NCI-H82 treated with DMSO at 0.1 percent for 48 hours (cell line): ENCODE data around the gene ANKRD13B.

Source experiments
- DNase-seq: peaks from one replicate; lab custom pipeline; 2025; ENCODE audit not compliant: unreplicated experiment; lab: John Stamatoyannopoulos, UW

ANKRD13B gene

DNA sequence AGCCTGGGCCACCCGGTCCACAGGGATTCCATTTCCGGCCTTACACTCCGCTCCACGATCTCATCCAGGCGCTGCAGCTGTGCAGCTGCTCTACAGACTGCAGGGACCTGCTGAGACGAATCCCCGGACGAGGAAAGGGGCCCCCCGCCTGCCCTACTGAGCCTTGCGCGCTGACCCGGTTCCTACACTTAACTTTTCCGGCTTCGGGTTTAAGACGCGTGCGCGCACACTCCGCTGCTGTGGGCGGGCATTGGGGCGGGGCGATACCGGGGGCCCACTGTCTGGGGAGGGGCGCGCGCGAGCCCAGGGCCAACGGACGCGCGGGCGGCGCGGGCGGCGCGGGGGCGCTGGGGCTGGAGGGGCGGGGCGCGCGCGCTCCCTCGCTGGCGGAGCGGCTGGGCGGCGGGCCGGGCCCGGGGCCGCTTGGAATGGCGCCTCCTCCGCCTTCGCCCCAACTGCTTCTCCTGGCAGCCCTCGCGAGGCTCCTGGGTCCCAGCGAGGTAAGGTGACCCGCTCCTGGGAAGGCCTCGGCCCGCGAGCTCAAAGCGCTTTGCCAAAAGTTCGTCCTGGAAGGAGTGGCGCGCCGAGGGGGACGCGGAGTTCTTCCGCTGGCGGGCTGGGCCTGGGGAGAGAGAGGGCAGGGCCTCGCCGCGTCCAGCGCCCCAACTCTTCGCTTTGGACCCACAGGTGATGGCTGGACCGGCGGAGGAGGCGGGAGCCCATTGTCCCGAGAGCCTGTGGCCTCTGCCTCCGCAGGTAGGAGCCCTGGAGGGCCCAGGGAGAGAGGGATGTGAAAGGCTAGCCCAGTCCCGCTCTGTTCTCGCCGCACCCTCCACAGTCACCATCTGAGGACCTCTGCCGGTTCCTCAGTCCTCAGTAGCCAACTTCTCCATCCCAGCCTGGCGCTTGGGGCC lies 24.3 kb upstream of the ANKRD13B start, which contains the start of gene TP53I13:
Gene TP53I13, plus strand, starts transcription at position 371 of the 914 bp plus-strand sequence. Its CDS starts 58 bp downstream, at position 429.
- DNase-seq = peak; percentile 80

DNA sequence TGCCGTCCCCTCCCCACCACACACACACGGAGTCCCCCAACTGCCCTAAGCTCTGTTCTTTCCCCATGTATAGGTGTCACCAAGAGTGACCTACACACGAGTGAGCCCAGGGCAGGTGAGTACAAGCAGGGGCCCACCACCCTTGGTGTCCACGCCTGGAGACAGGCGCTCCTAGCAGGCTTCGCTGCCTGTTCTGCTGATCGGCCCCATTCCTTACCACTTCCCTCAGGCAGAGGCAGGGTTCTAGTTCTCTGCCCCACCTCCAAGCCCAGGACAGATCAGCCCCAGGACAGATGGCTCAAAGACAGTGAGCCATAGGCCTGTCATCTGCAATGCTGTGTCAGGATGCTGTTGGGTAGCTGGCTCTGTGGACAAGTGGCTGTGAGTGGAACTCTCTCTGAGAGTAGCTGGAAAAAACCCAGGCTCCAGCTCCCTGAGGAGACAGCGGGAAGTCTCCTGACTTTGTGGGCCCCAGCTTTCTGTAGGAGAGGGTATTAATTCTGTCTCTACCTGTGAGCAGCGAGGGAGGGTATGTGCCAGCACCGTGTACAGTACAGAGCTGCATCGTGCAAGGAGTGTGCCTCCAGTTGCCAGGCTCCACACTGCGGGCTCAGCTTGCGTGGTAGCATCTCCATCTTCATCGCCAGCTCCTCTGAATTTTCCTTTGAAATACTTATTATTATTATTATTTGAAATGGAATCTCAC lies 23.5 kb upstream of the ANKRD13B start:
- DNase-seq = peak; percentile 19

DNA sequence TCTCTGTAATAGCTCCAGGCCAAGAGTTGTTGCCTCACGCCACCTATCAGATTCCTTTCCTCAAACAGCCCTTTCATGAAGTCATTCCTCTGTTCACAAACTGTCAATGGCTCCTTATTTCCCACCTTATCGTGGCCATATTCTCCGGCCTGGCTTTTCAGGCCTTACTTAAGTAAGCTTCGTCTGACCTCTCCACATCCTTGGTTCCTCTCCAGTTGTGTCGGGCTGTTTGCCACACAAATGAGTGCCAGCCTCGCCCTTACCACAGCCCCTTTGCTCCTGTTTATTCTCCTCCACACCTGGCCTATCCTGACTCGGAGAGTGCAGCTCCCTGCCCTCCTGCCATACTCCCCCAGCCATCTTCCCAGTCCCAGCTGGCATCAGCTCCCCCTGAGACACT lies 22.4 kb upstream of the ANKRD13B start:
- DNase-seq = no peak

DNA sequence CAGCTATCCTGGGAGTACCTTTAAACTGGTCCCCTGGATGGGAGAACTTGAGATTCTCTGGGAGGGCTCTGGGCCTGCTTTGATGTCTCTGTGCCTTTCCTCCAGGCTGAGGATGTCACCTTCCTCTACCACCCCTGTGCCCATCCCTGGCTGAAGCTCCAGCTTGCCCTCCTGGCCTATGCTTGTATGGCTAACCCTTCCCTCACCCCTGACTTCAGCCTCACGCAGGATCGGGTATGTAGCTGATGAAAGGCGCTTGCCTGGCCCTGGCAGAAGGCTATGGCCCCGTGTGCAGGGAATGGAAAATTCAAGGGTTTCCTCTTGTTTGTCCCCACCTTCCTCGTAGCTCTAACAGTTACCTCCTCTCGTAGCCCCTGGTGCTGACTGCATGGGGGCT lies 21.4 kb upstream of the ANKRD13B start:
- DNase-seq = no peak

DNA sequence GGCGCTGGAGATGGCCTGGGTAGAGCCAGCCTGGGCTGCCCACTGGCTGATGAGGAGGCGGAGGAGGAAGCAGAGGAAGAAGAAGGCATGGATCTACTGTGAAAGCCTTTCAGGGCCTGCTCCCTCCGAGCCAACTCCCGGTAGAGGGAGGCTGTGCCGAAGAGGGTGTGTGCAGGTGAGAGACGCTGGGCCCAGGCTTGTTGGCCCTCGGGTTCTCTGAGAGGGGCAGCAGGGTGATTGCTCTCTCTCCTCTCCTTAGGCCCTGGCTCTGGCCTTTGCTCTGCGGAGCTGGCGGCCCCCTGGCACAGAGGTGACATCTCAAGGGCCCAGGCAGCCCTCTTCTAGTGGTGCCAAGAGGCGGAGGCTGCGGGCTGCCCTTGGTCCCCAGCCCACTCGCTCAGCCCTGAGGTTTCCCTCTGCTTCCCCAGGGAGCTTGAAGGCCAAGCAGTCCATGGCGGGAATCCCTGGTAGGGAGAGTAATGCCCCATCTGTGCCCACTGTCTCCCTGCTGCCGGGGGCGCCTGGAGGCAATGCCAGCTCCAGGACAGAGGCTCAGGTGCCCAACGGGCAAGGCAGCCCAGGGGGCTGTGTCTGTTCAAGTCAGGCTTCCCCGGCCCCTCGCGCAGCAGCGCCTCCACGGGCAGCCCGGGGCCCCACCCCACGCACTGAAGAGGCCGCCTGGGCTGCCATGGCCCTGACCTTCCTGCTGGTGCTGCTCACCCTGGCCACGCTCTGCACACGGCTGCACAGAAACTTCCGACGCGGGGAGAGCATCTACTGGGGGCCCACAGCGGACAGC lies 20.9 kb upstream of the ANKRD13B start:
- no peak for DNase-seq

DNA sequence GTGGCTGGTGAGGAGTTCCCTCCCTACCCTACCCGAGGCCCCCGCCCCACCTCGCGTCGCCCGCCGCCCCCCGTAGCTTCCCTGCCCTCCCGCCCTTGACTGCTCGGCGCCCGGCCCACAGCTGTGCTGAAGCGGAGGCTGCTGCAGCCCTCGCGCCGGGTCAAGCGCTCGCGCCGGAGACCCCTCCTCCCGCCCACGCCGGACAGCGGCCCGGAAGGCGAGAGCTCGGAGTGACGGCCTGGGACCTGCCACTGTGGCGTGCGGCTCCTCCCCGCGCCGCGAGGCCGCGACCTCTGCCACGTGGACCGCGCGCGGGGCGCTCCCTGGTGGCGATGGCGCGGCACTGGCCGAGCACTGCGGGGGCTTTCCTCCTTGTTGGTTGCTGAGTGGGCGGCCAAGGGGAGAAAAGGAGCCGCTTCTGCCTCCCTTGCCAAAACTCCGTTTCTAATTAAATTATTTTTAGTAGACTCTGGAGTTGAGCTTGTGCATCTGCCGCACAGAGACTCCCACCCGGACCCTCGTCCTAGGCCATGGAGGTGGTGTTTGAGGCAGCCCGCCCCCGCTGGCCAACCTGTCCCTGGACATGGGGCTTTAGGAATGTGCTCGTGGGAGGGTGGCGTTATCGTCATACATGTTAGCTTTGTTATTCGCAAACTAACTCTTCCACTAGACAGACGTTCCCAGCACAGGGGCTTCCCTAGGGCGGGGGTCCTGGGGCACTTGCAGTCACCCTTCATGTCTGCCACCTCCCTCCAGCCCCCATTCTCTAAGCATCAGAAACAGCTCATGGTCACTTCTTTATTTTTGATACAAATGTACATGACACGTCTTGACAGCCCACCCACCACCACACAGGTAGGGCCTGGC lies 20.0 kb upstream of the ANKRD13B start:
- DNase-seq = no peak

DNA sequence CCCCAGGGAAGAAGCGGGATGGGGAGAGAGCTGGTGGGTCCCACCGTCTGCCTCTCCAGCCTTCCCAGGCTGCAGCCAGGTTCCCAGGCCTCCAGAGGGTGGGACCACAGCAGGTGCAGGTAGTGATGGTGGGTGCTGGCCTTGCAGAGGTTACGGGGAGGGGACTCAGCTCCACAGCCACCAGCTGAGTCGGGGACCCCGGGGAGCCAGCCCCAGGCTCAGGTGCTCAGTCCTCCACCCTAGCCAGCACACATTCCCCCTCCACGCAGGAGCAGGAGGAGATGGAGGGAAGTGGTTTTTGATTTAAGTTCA lies 19.4 kb upstream of the ANKRD13B start:
- no peak for DNase-seq

DNA sequence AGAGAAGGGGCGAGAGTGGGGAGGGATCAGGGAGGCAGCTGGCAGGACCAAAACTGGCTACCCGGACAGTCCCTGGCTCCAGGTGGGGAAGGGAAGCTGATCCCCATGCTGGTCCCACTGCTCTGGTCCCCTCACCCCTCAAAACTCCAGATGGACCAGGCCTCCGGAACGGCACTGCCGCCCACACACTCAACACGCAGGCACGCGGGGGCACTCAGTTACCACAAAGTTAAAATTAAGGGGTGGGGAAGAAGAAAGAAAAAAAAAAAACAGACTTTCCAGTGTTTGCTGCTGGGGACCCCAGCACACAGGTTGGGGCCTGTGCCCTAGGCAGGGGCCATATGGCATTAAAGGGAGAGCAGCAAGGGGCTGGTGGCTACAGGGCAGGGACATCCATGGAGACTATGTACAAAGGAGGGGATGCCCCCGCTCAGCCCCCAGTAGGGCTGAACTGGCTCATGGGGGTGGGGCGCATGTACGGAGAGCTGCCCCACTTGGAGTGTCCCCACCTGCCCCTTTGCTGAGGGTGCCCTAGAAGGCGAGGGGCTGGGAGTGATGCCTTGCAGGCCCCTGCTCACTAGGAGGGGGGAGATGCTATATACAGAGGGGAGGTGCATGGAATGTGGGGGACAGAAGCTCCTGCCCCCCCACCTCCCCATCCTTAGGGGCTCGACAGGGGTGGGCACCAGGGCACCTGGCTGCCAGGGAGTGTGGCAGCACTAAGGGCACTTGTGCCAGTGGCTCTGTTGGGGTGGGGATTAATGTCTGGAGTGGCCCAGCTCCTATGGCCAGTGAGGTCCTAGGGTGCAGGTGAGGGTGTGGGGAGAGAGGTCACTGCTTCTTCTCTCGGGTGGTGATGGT lies 18.8 kb upstream of the ANKRD13B start:
- no peak for DNase-seq

DNA sequence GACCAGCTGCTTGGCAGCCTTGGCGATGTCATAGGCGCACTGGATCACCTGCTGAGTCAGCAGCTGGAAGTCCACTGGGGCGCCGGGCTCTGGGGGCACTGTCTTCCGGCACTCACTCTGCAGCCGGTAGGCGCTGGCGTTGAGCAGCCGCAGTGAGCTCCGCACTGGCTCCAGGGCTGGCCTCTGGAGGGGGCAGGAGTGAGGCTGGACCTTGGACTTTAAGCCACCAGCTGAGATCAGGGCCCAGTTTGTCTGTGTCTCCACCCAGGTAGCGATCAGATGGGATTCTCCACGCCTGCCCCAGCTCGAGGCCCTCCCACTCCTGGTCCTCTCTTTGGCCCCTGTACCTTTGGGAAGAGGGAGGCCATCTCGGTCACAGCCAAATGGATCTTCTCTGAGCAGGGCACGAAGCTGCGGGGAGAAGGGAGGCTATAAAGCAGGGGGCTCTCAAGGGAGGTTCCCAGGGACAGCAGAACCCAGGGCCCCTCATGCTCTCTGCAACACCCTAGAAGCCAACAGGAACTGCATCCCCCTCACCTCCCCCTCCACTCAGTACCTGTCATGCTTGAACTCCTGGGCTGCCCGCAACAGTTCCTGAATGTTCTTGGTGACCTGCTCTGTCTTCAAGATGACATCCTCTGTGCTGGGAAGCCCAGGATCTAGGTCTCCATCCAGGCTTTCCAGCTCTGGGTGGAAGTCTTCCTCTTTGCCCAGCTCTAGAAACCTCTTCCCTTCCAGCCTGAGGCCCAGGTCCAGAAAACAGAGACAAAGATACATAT lies 18.0 kb upstream of the ANKRD13B start:
- DNase-seq = no peak

DNA sequence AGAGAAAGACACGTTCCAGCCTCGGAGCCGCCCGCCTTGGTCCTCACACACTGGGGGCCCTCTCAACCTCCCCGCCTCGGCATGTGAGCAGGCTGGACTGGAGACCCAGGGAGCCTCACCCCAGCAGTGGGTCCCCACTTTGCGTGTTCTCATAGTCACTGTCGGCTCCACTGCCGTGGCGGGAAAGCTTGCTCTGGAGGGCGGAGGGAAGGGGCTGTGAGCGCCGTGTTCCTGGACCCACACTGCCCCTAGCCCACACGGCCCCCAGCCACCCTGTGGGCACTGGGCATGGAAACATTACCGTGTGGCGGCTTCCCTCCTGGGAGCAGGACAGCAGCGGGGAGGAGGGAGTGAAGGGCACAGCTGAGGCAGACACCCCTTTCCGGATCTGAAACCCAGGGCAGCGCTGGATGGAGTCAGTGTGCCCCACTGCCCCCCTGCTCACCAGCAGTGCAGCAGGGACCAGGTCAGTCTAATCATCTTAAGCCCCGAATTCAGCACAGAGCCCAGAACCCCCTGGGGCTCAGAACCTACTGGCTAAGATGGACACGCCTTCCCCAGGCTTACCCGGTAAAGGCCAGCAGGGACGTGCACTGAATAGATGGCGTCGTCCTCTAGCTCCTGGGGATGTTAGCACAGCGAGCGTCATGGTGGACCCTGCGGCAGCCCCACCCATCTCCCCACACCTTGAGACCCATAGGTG lies 17.3 kb upstream of the ANKRD13B start:
- DNase-seq = no peak

DNA sequence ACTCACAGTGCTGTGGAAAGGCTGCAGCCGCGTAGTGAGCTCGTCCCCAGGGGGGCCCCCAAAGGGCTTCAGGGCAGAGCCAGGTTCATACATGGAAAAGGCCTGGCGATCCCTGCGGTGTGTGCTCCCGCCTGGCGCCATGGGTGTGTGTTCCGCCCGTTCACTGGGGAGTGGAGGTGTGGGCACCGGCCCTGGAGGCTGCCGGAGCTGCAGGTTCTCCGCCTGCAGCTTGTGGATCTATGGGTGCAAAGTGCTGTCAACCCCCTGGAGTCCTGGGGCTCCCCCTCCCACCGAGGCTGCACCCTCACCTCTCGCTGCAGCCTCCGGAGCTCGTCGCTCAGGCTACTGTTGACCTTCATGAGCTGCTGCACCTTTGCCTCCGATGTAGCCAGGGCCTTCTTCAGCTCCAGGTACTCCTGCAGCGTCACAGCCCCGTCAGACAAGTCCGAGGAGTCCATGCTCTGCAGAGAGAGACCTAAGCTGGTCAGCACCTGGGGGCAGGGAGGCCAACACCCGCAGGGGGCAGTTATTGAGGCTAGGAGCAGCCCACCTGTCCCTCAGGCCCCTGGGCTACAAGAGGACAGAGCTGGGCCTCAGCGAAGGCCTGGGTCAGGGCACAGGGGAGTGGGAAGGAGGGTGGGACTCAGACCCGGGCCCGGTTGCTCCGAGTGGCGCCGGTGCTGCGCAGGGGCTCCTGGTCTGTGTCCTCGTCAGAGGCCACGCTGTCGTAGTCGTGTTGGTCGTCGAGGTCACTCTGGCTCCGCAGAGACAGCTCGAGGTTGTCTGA lies 16.5 kb upstream of the ANKRD13B start:
- no peak for DNase-seq

DNA sequence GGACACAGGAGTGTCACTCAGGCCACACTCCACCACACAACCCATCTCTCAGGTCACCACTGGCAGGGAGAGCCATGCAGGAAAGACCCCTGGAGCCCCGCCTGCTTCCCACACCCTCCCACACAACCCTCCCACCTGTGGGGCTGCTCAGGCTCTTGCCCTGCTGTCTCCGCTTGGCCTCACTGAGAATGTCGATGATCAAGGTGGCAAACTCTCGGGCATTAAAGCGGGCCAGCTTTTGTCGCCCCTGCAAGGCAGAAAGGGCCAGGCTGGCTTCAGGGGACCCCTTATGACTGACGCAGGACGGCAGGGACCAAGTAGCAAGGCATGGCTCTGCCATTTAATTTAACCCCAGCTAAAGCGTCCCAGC lies 15.9 kb upstream of the ANKRD13B start:
- DNase-seq = no peak

DNA sequence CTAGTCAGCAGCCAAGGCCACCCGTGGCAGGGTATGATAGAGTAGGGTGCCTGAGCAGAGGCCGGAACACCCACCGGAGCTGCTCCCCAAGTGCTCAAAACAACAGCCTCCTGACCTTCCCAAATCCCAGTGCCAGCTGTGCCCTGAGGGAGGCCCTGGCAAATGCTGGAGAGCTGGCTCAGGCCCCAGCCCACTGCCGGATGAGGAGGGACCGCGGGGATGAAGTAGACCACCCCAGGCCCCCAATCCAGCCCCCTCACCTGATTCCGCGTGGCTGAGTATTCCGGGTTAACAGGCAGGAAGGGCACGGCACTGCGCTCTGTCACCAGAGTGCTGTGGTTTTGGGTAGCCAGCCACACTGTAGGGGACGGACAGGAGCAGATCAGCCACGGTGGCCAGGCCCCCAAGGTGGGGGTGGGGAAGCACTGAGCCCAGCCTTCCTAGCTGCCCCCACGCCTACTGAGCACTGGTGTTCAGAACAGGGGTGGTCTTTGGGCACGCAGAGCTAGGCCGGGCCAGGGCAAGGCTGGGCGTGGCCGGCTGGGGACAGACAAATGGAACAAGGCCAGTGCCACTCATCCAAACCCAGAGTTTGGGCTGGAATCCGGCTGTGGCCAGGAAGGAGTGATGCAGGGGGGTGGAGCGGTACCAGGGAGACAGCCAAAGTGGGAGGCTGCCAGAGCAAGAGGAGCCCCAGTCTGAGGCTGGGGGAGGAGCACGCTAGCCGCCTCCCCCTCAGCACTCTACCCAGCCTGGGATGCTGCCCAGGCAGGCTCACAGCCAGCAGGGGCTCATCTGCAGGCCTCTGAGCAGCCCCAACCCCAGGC lies 15.3 kb upstream of the ANKRD13B start:
- no peak for DNase-seq

DNA sequence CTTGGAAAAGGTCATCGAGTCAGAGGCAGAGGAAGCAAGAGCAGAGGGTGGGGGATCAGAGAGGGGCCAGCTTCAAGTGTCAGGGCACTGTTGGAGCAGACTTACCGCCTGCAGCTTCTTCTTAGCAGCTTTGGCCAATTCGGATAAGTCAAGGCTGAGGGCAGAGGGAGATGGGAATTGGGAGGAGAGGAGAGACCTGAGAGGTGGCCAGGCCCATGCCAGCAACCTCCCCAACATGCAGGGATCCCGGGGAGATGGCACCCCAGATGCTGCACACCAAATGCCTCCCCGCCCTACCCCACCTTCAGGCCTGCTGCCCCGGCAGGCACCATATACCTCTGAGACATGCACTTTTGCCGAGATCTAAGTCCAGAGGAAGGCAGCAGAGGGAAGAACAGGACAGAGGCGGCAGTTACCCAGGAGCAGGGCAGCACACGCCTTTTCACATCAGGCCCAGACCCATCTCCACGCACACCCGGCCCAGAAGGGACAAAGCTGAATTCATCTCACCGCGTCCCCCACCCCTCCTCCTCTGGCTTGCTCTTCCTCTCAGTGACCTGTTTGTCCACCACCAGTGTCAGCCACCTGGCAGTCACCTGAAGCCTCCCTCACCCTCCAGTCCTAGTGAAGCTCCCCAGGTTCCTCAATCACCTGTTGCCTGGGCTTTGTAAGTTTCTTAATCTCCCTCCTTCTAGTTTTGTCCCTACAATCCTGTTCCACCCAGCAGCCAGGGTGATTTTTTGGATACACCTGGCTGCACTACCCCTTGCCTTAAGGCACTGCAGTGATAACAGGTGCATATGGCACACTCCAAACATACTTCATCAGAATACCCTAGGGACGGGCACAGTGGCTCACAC lies 14.1 kb upstream of the ANKRD13B start:
- DNase-seq = no peak

DNA sequence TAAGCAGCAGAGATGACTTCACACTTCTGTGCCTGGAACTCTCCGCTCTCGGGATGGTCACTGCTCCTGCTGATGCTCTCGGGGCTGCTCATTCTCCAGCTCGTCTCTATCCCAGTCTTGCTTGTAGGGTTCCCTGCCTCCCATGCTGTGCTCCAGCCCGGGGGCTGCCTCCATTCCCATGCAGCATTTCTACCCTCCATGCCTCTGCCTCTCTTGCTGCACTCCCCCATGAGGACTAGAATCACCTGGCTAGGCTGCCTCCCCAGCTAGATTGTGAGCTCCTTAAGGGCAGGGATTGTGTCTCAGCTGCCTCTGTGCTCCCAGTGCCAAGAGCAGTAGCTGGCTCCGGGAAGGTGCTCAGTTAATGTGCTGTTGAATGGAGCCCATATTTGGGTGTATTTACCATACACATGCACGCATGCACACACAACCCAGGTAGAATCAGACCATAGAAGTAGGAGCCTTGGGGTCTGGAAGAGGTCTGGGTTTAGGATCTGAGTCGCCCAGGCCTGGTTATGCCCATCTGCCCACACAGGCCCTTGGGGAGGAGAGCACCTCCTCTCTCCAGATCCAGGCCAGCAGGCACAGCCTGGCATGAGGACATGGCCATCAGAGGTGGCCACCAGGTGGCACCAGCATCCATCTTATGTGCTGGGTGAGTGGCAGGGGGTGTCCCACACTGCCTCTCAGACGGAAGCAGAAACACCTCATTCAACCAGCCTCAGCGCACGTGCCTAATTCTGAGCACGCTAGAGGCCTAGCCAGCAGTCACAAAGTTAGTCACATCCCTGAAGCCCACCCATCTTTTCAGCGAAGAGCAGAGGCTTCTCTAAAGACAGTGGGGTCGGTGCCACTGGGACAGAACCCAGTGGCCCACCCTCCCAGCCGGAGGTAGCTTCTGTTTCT lies 12.8 kb upstream of the ANKRD13B start:
- peak; percentile 56 for DNase-seq
